ENCODE data around the gene HSPBP1. TPM values are rescaled to one million over a fixed set of nuclear protein-coding genes. Genes with fewer than 3 reads are reported as not detected.

Gene HSPBP1
- total RNA-seq, 1 donor = 25.0 TPM

DNA sequence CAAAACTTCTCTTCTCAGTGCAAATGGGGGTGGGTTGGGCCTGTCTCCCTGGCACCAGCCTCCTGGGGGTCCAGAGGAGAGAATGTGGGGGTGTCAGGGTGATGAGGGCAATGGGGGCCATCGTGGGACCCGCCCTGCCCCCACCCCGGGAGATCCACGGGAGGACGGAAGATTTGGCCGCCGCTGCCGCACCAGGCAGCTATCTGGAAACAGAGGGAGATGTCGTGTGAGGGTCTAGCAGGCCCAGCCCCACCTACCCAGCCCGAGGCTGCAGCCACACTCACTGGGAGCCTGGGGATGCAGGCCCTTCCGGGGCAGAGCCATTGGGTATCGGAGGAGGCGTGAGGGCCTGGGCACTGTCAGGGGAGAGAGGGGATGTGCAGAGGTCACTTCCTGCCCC, 49.6 kb downstream of the HSPBP1 start:
- TF ChIP-seq CTCF (IDR thresholded peaks at IDR 0.05; ENCODE audit: insufficient read depth, low read depth, low read length) = no peak
- no peak for DNase-seq (ENCODE audit: low read depth)
- no peak overlapping the region for H3K4me3 ChIP-seq (ENCODE audit: low read depth, low read length)

DNA sequence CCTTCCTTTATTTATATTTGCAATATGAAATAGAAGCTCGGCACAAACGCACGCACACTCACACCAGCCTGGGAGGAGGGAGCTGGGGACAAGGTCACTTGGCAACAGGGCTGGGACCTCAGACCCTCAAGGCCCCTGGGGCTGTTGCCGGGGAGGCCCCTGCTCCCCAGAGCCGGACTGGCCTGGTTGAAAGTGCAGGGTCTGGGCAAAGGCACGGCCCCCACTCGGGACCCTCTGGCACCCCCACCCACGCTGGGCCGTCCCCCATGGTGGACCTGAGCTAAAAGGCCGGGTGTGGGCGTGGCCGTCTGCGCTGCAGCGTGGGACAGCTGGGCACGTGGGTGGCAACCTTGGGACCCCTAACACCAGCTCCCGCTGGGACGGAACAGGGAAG, 50.1 kb downstream of the HSPBP1 start:
- no peak for TF ChIP-seq CTCF (IDR thresholded peaks at IDR 0.05; ENCODE audit: insufficient read depth, low read depth, low read length)
- H3K4me3 ChIP-seq (ENCODE audit: low read depth, low read length) = no peak overlapping the region
- no peak for DNase-seq (ENCODE audit: low read depth)

DNA sequence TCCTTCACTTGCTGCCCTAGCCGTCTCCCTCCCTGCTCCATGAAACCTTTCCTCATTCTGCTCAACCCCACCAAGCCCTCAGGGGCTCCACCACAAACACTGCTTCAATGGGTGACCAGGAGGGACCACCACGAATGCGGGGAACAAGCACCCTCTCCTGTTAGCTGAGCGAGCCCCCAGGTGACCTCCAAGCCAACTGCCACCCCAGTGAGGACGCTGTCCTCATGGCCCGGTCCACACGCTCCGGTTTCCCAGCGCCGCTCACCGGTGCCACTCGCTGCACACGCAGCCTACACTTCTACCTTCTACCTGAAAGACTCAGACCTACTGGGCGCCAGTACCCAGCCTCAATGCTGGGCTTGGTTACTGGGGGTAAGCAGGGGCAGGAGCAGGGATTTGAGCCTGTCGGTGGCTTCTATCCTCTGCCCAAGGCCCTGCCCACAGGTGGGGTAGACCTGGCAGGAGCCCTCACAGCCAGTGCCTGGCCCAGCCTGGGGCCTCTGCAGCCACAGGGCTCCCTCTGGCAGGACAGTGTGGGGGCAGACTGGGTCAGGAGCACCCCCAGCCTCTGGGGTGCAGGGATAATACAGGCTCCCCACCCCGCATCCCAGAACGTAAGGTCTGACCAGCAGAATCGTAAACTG, 50.6 kb downstream of the HSPBP1 start:
- DNase-seq (ENCODE audit: low read depth) = no peak
- H3K4me3 ChIP-seq (ENCODE audit: low read depth, low read length) = no peak overlapping the region
- no peak for TF ChIP-seq CTCF (IDR thresholded peaks at IDR 0.05; ENCODE audit: insufficient read depth, low read depth, low read length)

DNA sequence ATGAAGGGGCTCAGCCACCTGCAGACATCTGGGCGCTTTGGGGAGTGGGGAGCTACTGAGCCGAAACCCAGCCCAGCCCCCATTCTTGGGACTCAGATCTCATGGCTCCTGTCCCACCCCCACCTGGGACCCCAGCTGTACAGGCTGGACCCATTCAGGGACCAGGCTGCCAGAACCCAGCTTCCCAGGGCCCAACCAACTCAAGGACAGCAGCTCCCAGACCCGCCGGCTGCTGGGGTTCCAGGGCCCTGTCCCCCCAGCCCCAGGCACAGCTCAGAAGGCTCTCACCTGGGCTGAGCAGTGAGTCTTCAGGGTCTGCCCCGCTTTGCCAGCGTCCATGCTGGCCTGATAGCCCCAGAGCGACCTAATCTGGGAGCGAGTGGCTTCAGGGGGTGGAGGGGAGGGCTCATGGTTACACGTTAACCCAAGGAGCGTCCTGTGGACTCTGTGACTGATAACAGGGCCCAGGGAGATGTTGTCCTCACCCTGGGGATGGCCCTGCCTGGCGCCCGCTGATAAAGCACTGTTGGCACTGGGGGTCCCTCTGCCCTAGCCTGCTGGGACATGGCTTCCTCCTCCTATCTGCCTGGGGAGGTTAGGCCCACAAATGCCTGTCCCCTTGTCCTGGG, 51.4 kb downstream of the HSPBP1 start, which contains the start of gene TMEM86B:
TMEM86B (minus strand) TSS at position 361 of the 629 bp plus-strand sequence; CDS start at position 339, 22 bp downstream.
- no peak within 1 kb of the TSS for H3K4me3 ChIP-seq (ENCODE audit: low read depth, low read length)
- TF ChIP-seq CTCF (IDR thresholded peaks at IDR 0.05; ENCODE audit: insufficient read depth, low read depth, low read length) = no peak
- no peak for DNase-seq (ENCODE audit: low read depth)

DNA sequence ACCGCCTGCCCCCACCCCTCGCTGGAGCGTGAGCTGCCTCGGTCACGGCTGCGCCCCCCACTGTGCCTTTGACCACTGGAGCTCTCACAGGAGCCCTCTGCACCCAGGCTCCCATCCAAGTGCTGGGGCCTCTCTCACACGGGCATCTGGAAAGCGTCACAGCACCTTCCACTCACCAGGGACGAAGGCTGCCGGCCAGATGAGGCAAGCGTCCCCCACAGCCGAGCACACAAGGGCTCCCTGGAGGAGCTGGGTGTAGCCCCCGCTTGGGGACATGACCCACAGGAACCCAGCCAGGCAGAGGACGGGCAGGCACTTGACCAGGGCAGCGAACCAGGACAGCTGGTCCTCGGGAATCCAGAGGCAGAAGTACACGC, 51.9 kb downstream of the HSPBP1 start:
- no peak overlapping the region for H3K4me3 ChIP-seq (ENCODE audit: low read depth, low read length)
- no peak for TF ChIP-seq CTCF (IDR thresholded peaks at IDR 0.05; ENCODE audit: insufficient read depth, low read depth, low read length)
- peak; percentile 35 for DNase-seq (ENCODE audit: low read depth)

DNA sequence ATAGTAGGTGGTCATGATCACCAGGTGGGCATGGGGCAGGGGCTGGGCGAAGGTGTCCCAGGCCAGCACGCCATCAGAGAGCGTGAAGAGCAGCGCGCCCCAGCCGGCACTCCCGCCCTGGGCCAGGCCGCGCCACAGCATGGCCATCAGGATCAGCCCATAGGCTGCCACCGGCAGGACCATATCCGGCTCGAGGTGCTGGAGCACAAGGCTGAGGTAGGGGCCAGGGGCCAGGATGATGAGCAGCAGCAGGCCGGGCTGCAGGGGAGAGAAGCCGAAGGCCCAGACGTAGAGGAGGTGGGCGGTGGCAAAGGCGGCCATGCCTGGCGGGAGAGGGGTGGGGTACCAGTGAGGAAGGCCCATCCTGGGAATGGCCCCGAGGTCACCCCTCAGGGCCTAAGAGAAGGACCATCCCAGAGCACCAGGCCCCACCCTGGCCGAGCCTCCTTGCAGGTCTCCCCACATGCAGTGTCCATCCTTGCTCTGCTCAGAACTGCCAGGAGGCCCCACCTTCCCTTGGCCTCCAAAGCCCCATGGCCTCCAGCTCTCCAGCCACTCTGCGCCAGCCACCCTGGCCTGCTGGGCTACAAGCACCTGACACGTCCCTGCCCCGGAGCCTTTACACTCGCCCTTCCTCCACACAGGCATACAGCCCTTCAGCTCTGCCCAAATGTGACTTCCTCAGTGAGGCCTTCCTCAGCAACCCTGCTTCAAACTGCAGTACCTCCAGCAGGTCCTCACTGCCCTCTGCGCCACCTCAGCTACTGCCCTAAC, 52.5 kb downstream of the HSPBP1 start:
- no peak for DNase-seq (ENCODE audit: low read depth)

More for the DNA sequence above, 52.5 kb downstream of the HSPBP1 start:
- no peak overlapping the region for H3K4me3 ChIP-seq (ENCODE audit: low read depth, low read length)
- no peak for TF ChIP-seq CTCF (IDR thresholded peaks at IDR 0.05; ENCODE audit: insufficient read depth, low read depth, low read length)

Measured in fibroblast of villous mesenchyme (primary cell).